Type B pancreatic cell (in vitro differentiated cells): ENCODE results near the gene ERC2. TPM values are rescaled to one million over a fixed set of nuclear protein-coding genes. Genes with fewer than 3 reads are reported as not detected.

Experiments used
- DNase-seq: peaks from one replicate; pipeline ENCODE4 v3.0.0; 2021; ENCODE audit warnings: mixed read lengths; ENCODE audit not compliant: unreplicated experiment; ENCODE audit errors: extremely low spot score
- H3K27ac Mint-ChIP-seq: 2 replicates; pipeline ENCODE4 v1.8.0; 2021; ENCODE audit warnings: mild to moderate bottlenecking, mixed read lengths
- H3K27me3 Mint-ChIP-seq: 2 replicates; pipeline ENCODE4 v1.8.0; 2021; ENCODE audit warnings: mixed read lengths
- H3K36me3 Mint-ChIP-seq: 2 replicates; pipeline ENCODE4 v1.8.0; 2021; ENCODE audit warnings: mixed read lengths
- H3K4me1 Mint-ChIP-seq: one replicate; pipeline ENCODE4 v1.8.0; 2021; ENCODE audit warnings: mixed read lengths; ENCODE audit not compliant: unreplicated experiment
- H3K4me3 Mint-ChIP-seq: 2 replicates; pipeline ENCODE4 v1.8.0; 2021; ENCODE audit warnings: mild to moderate bottlenecking, mixed read lengths
- H3K9me3 Mint-ChIP-seq: 2 replicates; pipeline ENCODE4 v1.8.0; 2021; ENCODE audit warnings: mixed read lengths
- CTCF ChIP-seq: fragments of 200-600 bp; sonication (generic); conservative IDR thresholded peaks from 2 replicates; pipeline ENCODE4 v1.5.0; 2021; ENCODE audit warnings: antibody characterized with exemption, mild to moderate bottlenecking
- total RNA-seq: library from RNA; stranded (reverse); gene quantifications from 2 replicates; pipeline ENCODE4 v1.2.1, GENCODE V29; 2021; ENCODE audit warnings: low replicate concordance

ERC2 gene
- total RNA-seq, 1 donor from 2014 or later = 6.1 TPM

DNA sequence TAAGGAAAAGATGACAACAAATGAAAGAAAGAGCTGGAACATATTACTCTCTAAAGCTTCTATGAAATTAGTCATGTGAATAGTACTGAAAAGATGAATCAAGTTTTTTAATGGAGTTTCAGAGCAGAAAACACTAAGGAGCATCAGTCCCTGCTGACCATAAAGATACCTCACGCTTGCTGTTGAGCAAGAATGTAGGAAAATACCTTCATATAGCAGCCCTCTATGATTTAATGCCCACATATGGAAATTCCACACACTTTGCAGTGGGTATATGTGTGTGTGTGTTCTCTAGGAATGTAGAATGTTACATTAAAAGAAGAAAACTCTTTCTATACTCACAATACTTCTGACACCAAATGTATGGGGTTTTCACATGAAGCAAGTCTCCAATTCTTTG is 355.0 kb downstream of the ERC2 start:
- TF ChIP-seq CTCF = no peak
- Mint-ChIP-seq H3K27ac (no peak overlapping the region), H3K4me3 (no peak overlapping the region), H3K36me3 (peaks cover 6% of the 10 kb centered on the region), H3K9me3 (peaks cover 10% of the 10 kb centered on the region), H3K27me3 (no peaks in the 10 kb centered on the region), H3K4me1 (peaks cover 13% of the 10 kb centered on the region)
- no peak for DNase-seq

- Mint-ChIP-seq H3K27ac (no peak overlapping the region), H3K9me3 (peaks cover 10% of the 10 kb centered on the region), H3K36me3 (peaks cover 6% of the 10 kb centered on the region), H3K4me1 (peaks cover 13% of the 10 kb centered on the region), H3K27me3 (no peaks in the 10 kb centered on the region), H3K4me3 (no peak overlapping the region)
- DNase-seq = no peak
- no peak for TF ChIP-seq CTCF
Observed at GRCh38 chr3:56111606-56112304, 356.5 kb downstream of the ERC2 start.

- no peak for TF ChIP-seq CTCF
- Mint-ChIP-seq H3K27me3 (no peaks in the 10 kb centered on the region), H3K9me3 (peaks cover 3% of the 10 kb centered on the region), H3K4me3 (no peak overlapping the region), H3K27ac (no peak overlapping the region), H3K4me1 (peaks cover 13% of the 10 kb centered on the region), H3K36me3 (peaks cover 2% of the 10 kb centered on the region)
- no peak for DNase-seq
Observed at GRCh38 chr3:56110886-56111285, 357.4 kb downstream of the ERC2 start.

DNA sequence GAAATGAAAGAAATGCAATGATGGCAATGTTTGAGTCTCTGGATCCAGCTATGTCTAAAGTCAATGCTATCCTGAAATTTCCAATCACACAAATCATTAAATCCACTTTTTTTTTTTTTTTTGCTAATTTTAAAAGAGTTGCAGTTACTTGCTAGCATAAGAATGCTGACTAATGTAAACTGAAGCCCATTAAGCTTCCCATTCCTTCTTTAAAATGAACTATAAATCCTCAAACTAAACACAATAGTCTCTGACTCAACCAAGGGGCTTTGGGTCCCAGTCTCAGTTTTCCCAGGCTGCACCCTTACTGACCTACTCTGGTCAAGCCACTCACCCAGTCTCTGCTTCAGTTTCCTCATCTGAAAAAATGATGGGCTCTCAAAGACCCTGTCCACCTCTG is 361.1 kb downstream of the ERC2 start:
- H3K36me3 Mint-ChIP-seq = no peaks in the 10 kb centered on the region
- peaks cover 6% of the 10 kb centered on the region for H3K4me1 Mint-ChIP-seq
- DNase-seq = no peak
- H3K4me3 Mint-ChIP-seq = no peak overlapping the region
- TF ChIP-seq CTCF = no peak
- H3K27ac Mint-ChIP-seq = no peak overlapping the region
- H3K9me3 Mint-ChIP-seq = no peaks in the 10 kb centered on the region
- no peaks in the 10 kb centered on the region for H3K27me3 Mint-ChIP-seq

- H3K27me3 Mint-ChIP-seq = peaks cover 5% of the 10 kb centered on the region
- DNase-seq = no peak
- H3K27ac Mint-ChIP-seq = no peak overlapping the region
- H3K4me3 Mint-ChIP-seq = no peak overlapping the region
- H3K4me1 Mint-ChIP-seq = no peaks in the 10 kb centered on the region
- no peaks in the 10 kb centered on the region for H3K9me3 Mint-ChIP-seq
- H3K36me3 Mint-ChIP-seq = no peaks in the 10 kb centered on the region
- TF ChIP-seq CTCF = no peak
Observed at GRCh38 chr3:56102032-56102431, 366.2 kb downstream of the ERC2 start.
